Myocyte (in vitro differentiated cells): ENCODE data around the gene BOLA2B. TPM values are rescaled to one million over a fixed set of nuclear protein-coding genes. Genes with fewer than 3 reads are reported as not detected.
A peak's percentile ranks its signal among the peaks of the same experiment; 100 is the strongest.
"Not testable (repeated sequence)": the region's sequence is repeated elsewhere in the genome, so short reads cannot be mapped to it uniquely, and the experiment has no call there.

Source experiments
- DNase-seq: peaks from one replicate; pipeline ENCODE4 v3.0.0-alpha.2; 2012; ENCODE audit warnings: low read depth
- total RNA-seq: library from RNA; depleted of rRNA; stranded (reverse); fragments of >200 nt; gene quantifications from 2 replicates; pipeline ENCODE4 v1.2.3, GENCODE V29; 2014

The BOLA2B gene
- total RNA-seq, 1 donor from 2014 or later, result 66.2 TPM

DNA sequence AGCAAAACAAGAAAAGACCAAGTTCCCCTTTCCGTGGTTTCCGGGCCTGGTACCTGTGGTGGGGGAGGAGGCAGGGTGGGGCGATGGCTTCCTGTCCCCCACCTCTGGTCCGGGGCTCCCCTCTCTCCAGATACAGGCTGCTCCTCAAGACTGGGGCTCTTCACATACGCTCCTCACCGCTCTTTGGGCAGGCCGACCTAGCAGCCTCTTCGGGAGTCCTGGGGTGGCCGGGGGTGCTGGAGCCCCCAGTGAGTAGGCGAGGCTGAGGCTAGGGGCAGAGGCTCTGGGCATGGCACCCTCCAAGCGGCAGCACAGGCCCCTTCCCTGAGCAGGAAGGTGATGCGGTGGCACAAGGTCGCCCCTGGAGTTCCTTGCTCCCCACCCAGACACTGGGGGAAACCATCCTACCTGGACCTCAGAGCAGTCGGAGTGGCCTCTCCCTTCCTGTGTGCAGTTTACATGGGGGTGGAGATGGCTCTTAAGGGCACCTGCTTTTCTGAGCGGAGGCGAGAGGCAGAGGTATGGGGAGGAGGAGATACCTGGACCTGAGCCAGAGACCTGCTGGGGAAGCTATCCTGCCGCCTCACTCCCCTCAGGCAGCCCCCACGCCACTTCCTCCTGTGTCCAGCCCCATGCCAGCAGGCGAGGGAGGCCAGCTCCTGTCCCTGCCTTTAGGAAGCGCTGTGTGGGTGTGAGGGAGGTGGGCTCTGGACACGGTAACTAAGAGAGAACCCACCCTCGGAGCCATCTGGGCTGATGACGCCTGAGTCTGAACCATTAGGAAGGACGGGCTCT lies 9.2 kb downstream of the BOLA2B start:
- DNase-seq, result no peak

DNA sequence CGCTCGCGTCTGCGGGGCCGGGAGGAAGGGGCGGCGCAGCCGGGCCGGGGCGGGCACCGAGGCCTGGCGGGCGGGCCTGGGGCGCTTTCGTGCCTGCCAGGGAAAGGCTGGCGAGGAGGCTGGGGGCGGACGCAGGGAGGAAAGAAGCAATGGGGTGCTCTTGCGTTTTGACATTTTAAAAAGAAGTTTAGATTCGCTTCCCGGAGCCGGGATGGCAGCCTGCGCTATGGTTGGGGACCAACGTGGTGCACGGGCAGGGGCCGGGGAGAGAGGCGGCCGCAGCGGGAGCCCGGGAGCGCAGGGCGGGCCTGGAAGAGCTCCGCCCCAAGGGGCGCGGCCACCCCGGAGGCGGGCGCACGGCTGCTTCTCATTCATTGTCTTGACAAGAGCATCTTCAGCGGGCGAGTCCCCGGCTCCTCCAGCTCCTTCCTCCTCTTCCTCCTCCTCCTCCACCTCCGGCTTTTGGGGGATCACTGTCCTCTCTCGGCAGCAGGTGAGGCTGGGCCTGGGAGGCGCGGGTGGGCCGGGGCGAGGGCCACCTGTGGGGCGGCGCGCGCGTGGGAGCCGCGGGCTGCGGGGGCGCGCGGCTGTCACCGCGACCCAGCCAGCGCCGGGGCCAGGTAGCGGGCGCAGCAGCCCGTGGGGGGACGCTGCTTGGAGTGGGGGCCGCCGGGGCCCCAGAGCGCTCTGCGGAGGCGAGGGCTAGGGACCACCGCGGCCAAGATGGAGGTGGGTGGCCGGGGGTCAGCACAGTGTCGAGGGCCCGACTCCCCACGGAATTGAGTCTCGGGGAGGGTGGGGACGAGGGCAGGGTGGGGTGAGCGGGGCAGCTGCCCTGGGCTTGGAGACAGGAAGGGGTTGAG lies 10.0 kb downstream of the BOLA2B start, which contains the start of gene CORO1A:
Gene CORO1A, plus strand, starts transcription at position 370 of the 863 bp plus-strand sequence. CDS start 1,608 bp downstream, outside the sequence.
- DNase-seq, result peak; percentile 74

- DNase-seq, result no peak
Measured at GRCh38 chr16:30180741-30181140, 12.7 kb downstream of the BOLA2B start.

GRCh38 chr16:30179931-30180330 lies 13.5 kb downstream of the BOLA2B start:
- DNase-seq, result no peak

DNA sequence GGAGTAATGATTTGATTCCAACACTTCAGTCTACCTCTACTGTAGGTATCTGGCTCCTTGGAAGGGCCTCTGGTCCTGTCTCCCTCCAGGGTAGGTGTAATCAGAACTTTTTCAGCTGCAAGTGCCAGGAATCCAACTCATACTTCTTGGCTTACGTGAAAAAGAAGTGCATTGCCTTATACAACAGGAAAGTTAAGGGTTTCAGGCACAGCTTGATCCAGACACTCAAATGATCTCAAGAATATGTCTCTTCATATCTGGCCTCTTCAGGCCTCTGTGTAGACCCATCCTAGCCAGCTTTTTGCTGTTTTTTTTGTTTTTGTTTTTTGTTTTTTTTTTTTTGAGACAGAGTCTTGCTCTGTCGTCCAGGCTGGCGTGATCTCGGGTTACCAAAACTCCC lies 14.3 kb downstream of the BOLA2B start:
- DNase-seq, result no peak

- not testable (repeated sequence) for DNase-seq
Measured at GRCh38 chr16:30176876-30177275, 16.6 kb downstream of the BOLA2B start.

DNA sequence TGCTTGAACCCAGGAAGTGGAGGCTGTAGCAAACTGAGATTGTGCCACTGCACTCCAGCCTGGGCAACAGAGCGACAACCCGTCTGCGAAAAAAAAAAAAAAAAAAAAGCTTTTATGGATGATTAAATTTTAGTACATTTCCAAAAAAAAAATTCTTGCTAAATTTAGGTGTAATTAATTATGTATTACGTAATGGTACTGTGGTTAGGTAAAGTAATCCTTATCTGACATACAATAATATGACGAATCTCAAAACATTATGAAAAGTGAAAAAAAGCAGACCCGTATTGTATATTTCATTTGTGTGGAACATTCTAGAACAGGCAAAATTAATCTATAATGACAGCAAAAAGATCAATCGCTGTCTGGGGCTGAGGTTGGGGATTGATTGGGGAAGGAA lies 20.4 kb downstream of the BOLA2B start:
- no peak for DNase-seq

GRCh38 chr16:30170145-30170544 lies 23.3 kb downstream of the BOLA2B start:
- DNase-seq, result not testable (repeated sequence)

DNA sequence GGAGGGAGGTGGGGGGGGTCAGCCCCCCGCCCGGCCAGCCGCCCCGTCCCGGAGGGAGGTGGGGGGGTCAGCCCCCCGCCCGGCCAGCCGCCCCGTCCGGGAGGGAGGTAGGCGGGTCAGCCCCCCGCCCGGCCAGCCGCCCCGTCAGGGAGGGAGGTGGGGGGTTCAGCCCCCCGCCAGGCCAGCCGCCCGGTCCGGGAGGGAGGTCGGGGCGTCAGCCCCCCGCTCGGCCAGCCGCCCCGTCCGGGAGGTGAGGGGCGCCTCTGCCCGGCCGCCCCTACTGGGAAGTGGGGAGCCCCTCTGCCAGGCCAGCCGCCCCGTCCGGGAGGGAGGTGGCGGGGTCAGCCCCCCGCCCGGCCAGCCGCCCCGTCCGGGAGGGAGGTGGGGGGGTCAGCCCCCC lies 24.1 kb downstream of the BOLA2B start:
- DNase-seq, result not testable (repeated sequence)

DNA sequence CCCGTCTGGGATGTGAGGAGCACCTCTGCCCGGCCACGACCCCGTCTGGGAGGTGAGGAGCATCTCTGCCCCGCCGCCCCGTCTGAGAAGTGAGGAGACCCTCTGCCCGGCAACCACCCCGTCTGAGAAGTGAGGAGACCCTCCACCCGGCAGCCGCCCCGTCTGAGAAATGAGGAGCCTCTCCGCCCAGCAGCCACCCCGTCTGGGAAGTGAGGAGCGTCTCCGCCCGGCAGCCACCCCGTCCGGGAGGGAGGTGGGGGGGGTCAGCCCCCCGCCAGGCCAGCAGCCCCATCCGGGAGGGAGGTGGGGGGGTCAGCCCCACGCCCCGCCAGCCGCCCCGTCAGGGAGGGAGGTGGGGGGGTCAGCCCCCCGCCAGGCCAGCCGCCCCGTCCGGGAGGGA lies 24.7 kb downstream of the BOLA2B start:
- not testable (repeated sequence) for DNase-seq

DNA sequence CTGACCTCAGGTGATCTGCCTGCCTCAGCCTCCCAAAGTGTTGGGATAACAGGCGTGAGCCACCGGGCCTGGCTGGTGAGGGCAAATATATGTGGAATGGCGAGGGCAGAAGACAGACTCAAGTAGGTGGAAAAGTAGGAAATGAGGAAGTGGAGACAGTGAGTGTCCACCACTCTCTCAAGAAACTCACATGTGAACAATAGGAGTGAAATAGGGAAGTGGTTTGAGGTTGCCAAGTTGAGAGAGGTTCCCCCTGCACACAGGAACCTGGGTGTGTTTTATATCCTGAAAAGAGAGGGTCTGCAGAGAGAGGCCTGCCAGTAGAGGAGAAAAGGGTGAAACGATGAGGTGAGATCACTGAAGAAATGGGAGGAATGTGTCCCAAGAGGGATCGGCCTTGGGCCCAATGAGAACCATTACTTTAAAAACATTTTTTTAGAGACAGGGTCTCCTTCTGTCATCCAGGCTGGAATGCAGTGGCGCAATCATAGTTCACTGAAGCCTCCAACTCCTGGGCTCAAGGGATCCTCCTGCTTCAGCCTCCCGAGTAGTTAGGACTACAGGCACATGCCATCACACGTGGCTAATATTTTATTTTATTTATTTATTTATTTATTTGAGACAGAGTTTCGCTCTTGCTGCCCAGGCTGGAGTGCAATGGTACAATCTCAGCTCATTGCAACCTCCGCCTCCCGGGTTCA lies 27.1 kb downstream of the BOLA2B start:
- no peak for DNase-seq

GRCh38 chr16:30163538-30163937 lies 29.9 kb downstream of the BOLA2B start:
- no peak for DNase-seq

DNA sequence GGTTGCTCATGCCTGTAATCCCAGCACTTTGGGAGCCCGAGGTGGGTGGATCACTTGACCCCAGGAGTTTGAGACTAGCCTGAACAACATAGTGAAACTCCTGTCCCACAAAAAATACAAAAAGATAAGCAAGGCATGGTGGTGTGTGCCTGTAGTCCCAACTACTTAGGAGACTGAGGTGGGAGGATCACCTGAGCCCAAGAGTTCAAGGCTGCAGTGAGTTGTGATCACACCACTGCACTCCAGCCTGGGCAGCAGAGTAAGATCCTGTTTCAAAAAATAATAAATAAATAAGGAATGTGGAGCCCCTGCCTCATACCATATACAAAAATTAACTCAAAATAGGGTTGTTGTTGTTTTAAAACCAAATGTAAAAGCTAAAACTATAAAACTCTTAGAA lies 36.3 kb downstream of the BOLA2B start:
- DNase-seq, result no peak

DNA sequence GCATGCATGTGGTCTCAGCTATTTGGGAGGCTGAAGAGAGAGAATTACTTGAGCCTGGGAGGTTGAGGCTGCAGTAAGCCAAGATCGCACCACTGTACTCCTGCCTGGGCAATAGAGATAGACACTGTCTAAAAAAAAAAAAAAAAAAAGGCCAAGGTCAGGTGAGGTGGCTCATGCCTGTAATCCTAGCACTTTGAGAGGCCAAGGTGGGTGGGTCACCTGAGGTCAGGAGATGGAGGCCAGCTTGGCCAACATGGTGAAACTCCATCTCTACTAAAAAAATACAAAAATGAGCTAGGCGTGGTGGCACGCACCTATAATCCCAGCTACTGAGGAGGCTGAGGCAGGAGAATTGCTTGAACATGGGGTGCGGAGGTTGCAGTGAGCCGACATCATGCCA lies 38.3 kb downstream of the BOLA2B start:
- DNase-seq, result no peak

DNA sequence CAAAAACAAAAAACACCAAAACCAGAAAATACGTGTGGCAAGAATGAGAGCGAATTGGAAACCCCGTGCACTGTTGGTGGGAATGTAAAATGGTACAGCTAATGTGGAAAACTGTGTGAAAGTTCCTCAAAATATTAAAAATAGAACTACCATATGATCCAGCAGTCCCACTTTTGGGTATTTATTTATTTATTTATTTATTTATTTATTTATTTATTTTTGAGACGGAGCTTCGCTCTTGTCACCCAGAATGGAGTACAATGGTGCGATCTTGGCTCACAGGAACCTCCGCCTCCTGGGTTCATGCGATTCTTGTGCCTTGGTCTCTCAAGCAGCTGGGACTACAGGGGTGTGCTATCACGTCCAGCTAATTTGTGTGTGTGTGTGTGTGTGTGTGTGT lies 40.9 kb downstream of the BOLA2B start:
- no peak for DNase-seq

DNA sequence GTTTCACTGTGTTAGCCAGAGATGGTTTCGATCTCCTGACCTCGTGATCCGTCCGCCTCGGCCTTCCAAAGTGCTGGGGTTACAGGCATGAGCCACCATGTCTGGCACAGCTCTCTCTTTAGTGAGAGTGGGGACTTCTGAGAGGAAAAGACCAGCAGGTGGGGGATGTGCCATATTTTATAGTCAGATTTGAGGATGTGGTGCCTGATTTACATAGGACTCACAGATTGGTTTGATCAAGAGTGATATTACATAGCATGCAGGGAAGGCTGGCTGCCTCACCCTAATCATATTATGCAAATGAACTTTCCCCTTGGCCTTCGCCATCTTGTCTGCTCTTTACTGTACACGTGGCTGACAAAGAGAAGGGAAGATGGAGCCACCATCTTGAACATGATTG lies 42.4 kb downstream of the BOLA2B start:
- DNase-seq, result no peak

DNA sequence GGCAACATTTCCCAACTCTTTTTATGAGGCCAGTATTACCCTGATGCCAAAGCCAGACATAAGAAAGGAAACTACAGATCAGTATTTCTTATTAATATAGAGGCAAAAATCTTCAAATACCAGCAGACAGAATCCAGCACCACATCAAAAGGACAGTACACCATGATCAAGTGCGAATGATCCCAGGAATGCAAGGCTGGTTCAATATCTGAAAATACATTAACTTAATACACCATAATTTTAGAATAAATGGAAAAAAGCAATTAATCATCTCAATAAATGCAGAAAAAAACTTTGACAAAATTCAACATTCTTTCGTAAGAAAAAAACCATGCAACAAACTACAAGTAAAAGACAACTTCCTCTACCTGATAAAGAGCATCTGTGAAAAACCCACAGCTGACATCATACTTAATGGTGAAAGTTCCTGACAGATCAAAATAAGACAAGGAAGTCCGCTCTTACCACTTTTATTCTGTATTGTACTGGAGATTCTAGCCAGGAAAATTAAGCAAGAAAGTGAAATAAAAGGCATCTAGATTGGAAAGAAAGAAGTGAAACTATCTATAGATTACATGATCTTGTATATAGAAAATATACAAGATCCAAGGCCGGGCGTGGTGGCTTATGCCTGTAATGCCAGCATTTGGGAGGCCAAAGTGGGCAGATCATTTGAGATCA lies 44.1 kb downstream of the BOLA2B start:
- no peak for DNase-seq

- DNase-seq, result no peak
Measured at GRCh38 chr16:30147843-30148510, 45.5 kb downstream of the BOLA2B start.

GRCh38 chr16:30145657-30146056 lies 47.8 kb downstream of the BOLA2B start:
- no peak for DNase-seq

- DNase-seq, result no peak
Measured at GRCh38 chr16:30144917-30145316, 48.5 kb downstream of the BOLA2B start.

- DNase-seq, result no peak
Measured at GRCh38 chr16:30144017-30144416, 49.4 kb downstream of the BOLA2B start.
